ENCODE results near the gene SLFN5.

Gene SLFN5

DNA sequence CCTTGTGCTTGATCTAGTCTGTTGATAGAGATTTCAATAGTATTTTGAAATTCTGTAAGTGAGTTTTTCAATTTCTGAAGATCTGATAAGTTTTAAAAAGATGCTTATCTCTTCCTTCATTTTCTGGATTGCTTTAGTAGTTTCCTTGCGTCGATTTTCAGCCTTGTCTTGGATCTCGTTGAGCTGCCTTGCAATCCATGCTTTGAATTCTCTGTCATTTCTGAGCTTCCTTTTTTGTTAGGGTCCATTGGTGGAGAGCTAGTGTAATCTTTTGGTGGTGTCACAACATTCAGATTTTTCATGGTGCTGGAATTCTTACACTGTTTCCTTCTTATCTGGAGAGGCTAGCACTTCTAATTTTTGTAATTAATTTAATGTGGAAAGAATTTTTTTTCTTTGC is 69.5 kb downstream of the SLFN5 start:
- TF ChIP-seq, protein P1, sequence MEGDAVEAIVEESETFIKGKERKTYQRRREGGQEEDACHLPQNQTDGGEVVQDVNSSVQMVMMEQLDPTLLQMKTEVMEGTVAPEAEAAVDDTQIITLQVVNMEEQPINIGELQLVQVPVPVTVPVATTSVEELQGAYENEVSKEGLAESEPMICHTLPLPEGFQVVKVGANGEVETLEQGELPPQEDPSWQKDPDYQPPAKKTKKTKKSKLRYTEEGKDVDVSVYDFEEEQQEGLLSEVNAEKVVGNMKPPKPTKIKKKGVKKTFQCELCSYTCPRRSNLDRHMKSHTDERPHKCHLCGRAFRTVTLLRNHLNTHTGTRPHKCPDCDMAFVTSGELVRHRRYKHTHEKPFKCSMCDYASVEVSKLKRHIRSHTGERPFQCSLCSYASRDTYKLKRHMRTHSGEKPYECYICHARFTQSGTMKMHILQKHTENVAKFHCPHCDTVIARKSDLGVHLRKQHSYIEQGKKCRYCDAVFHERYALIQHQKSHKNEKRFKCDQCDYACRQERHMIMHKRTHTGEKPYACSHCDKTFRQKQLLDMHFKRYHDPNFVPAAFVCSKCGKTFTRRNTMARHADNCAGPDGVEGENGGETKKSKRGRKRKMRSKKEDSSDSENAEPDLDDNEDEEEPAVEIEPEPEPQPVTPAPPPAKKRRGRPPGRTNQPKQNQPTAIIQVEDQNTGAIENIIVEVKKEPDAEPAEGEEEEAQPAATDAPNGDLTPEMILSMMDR (IDR thresholded peaks at IDR 0.05; ENCODE audit: insufficient read depth, low read depth, low read length, missing control alignments): no peak
- H3K4me3 ChIP-seq (ENCODE audit: low read depth, low read length): no peak overlapping the region
- DNase-seq (ENCODE audit: low read depth): no peak

GRCh38 chr17:35312790-35313711 is 70.2 kb downstream of the SLFN5 start:
- peak; percentile 84 for DNase-seq (ENCODE audit: low read depth)
- TF ChIP-seq, protein P1 (IDR thresholded peaks at IDR 0.05; ENCODE audit: insufficient read depth, low read depth, low read length, missing control alignments): peak; percentile 73
- H3K4me3 ChIP-seq (ENCODE audit: low read depth, low read length): peak overlapping the region; percentile 22

GRCh38 chr17:35313875-35314409 is 71.1 kb downstream of the SLFN5 start:
- H3K4me3 ChIP-seq (ENCODE audit: low read depth, low read length): no peak overlapping the region
- no peak for DNase-seq (ENCODE audit: low read depth)
- TF ChIP-seq, protein P1 (IDR thresholded peaks at IDR 0.05; ENCODE audit: insufficient read depth, low read depth, low read length, missing control alignments): no peak

- no peak overlapping the region for H3K4me3 ChIP-seq (ENCODE audit: low read depth, low read length)
Observed at GRCh38 chr17:35314415-35315216, 71.7 kb downstream of the SLFN5 start.

DNA sequence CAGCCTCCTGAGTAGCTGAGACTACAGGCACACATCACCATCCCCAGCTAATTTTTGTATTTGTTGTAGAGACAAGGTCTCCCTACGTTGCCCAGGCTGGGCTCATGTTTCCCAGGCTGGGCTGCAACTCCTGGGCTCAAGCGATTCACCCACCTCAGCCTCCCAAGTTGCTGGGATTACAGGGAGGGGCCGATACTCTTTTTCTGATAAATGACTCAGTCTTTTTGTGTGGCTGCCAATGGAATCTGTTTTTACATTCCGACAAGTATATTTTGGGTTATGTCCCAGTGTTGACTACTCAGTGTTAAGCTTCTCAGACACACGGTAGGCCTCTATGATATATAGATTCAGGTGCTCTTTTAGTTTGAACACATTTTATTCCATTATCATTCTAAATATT is 72.4 kb downstream of the SLFN5 start:
- DNase-seq (ENCODE audit: low read depth): no peak
- H3K4me3 ChIP-seq (ENCODE audit: low read depth, low read length): no peak overlapping the region
- TF ChIP-seq, protein P1 (IDR thresholded peaks at IDR 0.05; ENCODE audit: insufficient read depth, low read depth, low read length, missing control alignments): no peak

More at GRCh38 chr17:35314415-35315216, 71.7 kb downstream of the SLFN5 start:
- TF ChIP-seq, protein P1 (IDR thresholded peaks at IDR 0.05; ENCODE audit: insufficient read depth, low read depth, low read length, missing control alignments): no peak
- no peak for DNase-seq (ENCODE audit: low read depth)

DNA sequence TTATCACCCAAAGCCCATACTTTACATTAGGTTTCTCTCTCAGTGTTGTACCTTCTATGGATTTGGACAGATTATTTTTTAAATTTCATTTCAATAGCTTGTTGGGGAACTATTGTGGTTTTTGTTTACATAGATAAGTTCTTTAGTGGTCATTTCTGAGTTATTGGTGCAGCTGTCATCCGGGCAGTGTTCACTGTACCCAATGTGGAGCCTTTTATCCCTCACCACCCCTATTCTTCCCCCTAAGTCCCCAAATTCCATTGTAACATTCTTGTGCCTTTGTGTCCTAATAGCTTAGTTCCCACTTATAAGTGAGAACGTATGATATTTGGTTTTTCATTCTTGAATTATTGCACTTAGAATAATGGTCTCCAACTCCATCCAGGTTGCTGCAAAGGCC is 73.1 kb downstream of the SLFN5 start:
- no peak for DNase-seq (ENCODE audit: low read depth)
- TF ChIP-seq, protein P1 (IDR thresholded peaks at IDR 0.05; ENCODE audit: insufficient read depth, low read depth, low read length, missing control alignments): no peak
- H3K4me3 ChIP-seq (ENCODE audit: low read depth, low read length): no peak overlapping the region
